Gastroesophageal sphincter (tissue), 4 donors: Measurements from ENCODE around the gene ERFL. TPM values are rescaled to one million over a fixed set of nuclear protein-coding genes. Genes with fewer than 3 reads are reported as not detected.

Experiments
- ATAC-seq: fragments of 150-250 bp; one replicate; pipeline ENCODE4 v1.9.1; 2016; ENCODE audit warnings: mild to moderate bottlenecking, moderate library complexity
- H3K27ac ChIP-seq, 4 donors: fragments of 200-600 bp; sonication (generic) in 3 of 4; 1 replicate in 3 of 4; 2 replicates in 1 of 4; pipeline ENCODE4 v1.5.1; 2016 to 2019
- H3K27me3 ChIP-seq: fragments of 200-600 bp; sonication (generic); one replicate; pipeline ENCODE4 v1.5.1; 2019
- H3K36me3 ChIP-seq, 2 donors: fragments of 200-600 bp; sonication (generic); one replicate each; pipeline ENCODE4 v1.5.1; 2019; ENCODE audit warnings: control low read depth in 1 of 2
- H3K4me1 ChIP-seq, 3 donors: fragments of 200-600 bp; sonication (generic); 1 replicate in 2 of 3; 2 replicates in 1 of 3; pipeline ENCODE4 v1.5.1; 2016 to 2019; ENCODE audit warnings: control low read depth in 2 of 3
- H3K4me3 ChIP-seq, 2 donors: fragments of 200-600 bp; sonication (generic); one replicate each; pipeline ENCODE4 v1.5.1; 2019; ENCODE audit warnings: mild to moderate bottlenecking in 1 of 2, moderate library complexity in 1 of 2
- H3K9me3 ChIP-seq, 3 donors: fragments of 200-600 bp; sonication (generic); one replicate each; pipeline ENCODE4 v1.5.1; 2017 to 2019; ENCODE audit warnings: control low read depth in 2 of 3
- CTCF ChIP-seq, 4 experiments: fragments of 200-600 bp in 2 of 4; fragments of 450-650 bp in 2 of 4; sonication (generic) in 1 of 4; IDR thresholded peaks; one replicate each; pipeline ENCODE4 v1.5.1; 2017 to 2019; ENCODE audit warnings: antibody characterized with exemption in 4 of 4, mild to moderate bottlenecking in 2 of 4, moderate library complexity in 2 of 4
- EP300 ChIP-seq: sonication (generic); formaldehyde crosslinking; IDR thresholded peaks from one replicate; pipeline ENCODE4 v1.6.1; 2017; ENCODE audit warnings: antibody characterized with exemption, mild to moderate bottlenecking
- POLR2A ChIP-seq, 2 donors: fragments of 450-650 bp; IDR thresholded peaks; one replicate each; pipeline ENCODE4 v1.6.1; 2017; ENCODE audit warnings: antibody characterized with exemption in 2 of 2, mild to moderate bottlenecking in 2 of 2, moderate library complexity in 1 of 2
- POLR2AphosphoS5 ChIP-seq: sonication (generic); formaldehyde crosslinking; IDR thresholded peaks from one replicate; pipeline ENCODE4 v1.6.1; 2017; ENCODE audit warnings: antibody characterized with exemption
- whole genome bisulfite sequencing, 2 donors: methylation state at CpG; one replicate each; pipeline ENCODE4 v1.1.5; 2018; ENCODE audit warnings: low coverage in 1 of 2; 5-methylcytosine and 5-hydroxymethylcytosine counted together
- total RNA-seq, 4 donors: library from RNA; depleted of rRNA; stranded (reverse); fragments of >200 nt; gene quantifications; one replicate each; pipeline ENCODE4 v1.1.0, GENCODE V29; 2016

Gene ERFL
- total RNA-seq, 4 donors from 2014 or later = not detected

GRCh38 chr19:41883821-41884733, 44.2 kb downstream of the ERFL start:
- H3K4me1 ChIP-seq = peaks cover 0 to 59% (median 10%) of the 10 kb centered on the region in 3 donors
- H3K27ac ChIP-seq = peak overlapping the region in 3 of 4 donors; percentile 86 to 89 (median 87)
- peaks cover 0 to 13% of the 10 kb centered on the region in 2 donors for H3K36me3 ChIP-seq
- TF ChIP-seq POLR2AphosphoS5 (peak; percentile 66), EP300 (no peak), CTCF (IDR thresholded peaks at IDR 0.05) (peak in 1 of 4 experiments; percentile 55), POLR2A (IDR thresholded peaks at IDR 0.05) (peak in 1 of 2 donors; percentile 54)
- H3K27me3 ChIP-seq = no peaks in the 10 kb centered on the region
- H3K9me3 ChIP-seq = no peaks in the 10 kb centered on the region
- ATAC-seq = peak; percentile 99
- H3K4me3 ChIP-seq = peak overlapping the region; percentile 94
- 0 to 2% methylated on average over 1 to 26 of the region's 66 CpGs for WGBS, 2 donors

GRCh38 chr19:41883463-41883820, 44.8 kb downstream of the ERFL start:
- Histone ChIP-seq H3K27ac (peak overlapping the region; percentile 59 to 89 (median 86)), H3K4me1 (peaks cover 0 to 58% (median 10%) of the 10 kb centered on the region in 3 donors), H3K9me3 (no peaks in the 10 kb centered on the region), H3K27me3 (no peaks in the 10 kb centered on the region), H3K4me3 (peak overlapping the region; percentile 94), H3K36me3 (peaks cover 0 to 7% of the 10 kb centered on the region in 2 donors)
- no peak for ATAC-seq
- TF ChIP-seq POLR2A (IDR thresholded peaks at IDR 0.05) = no peak
- no peak for TF ChIP-seq POLR2AphosphoS5
- TF ChIP-seq EP300 = no peak
- no peak for TF ChIP-seq CTCF (IDR thresholded peaks at IDR 0.05)
- 0 to 2% methylated on average over 5 to 7 of the region's 23 CpGs for WGBS, 2 donors

GRCh38 chr19:41882568-41883462, 45.4 kb downstream of the ERFL start, which contains the start of gene ARHGEF1:
Gene ARHGEF1, plus strand, starts transcription at chr19:41883184. Its CDS starts 4,899 bp downstream, at chr19:41888083.
- WGBS, 2 donors = 2 to 16% methylated on average over 9 to 27 of the region's 80 CpGs
- Histone ChIP-seq H3K27me3 (no peaks in the 10 kb centered on the region), H3K27ac (peak within 1 kb of the TSS; percentile 59 to 89 (median 86)), H3K9me3 (no peaks in the 10 kb centered on the region), H3K4me3 (peak within 1 kb of the TSS; percentile 94), H3K4me1 (peaks cover 0 to 52% (median 10%) of the 10 kb centered on the region in 3 donors), H3K36me3 (peaks cover 0 to under 1% of the 10 kb centered on the region in 2 donors)
- TF ChIP-seq CTCF (IDR thresholded peaks at IDR 0.05) = no peak
- TF ChIP-seq POLR2AphosphoS5 = peak; percentile 16
- peak; percentile 42 to 54 for TF ChIP-seq POLR2A (IDR thresholded peaks at IDR 0.05)
- no peak for TF ChIP-seq EP300
- no peak for ATAC-seq

- TF ChIP-seq POLR2AphosphoS5 (no peak), POLR2A (IDR thresholded peaks at IDR 0.05) (no peak), EP300 (no peak), CTCF (IDR thresholded peaks at IDR 0.05) (no peak)
- no peaks in the 10 kb centered on the region for H3K9me3 ChIP-seq
- 45 to 100% methylated on average over 1 to 4 of the region's 5 CpGs for WGBS, 2 donors
- no peak for ATAC-seq
- H3K27ac ChIP-seq = no peak overlapping the region
- H3K27me3 ChIP-seq = no peaks in the 10 kb centered on the region
- H3K4me3 ChIP-seq = no peak overlapping the region
- no peaks in the 10 kb centered on the region for H3K36me3 ChIP-seq
- H3K4me1 ChIP-seq = peaks cover 0 to 27% (median 6%) of the 10 kb centered on the region in 3 donors
These were observed 47.9 kb downstream of the ERFL start for GRCh38 chr19:41880329-41880708.
